ENCODE data around the gene PRR5L.

PRR5L gene, protein sequence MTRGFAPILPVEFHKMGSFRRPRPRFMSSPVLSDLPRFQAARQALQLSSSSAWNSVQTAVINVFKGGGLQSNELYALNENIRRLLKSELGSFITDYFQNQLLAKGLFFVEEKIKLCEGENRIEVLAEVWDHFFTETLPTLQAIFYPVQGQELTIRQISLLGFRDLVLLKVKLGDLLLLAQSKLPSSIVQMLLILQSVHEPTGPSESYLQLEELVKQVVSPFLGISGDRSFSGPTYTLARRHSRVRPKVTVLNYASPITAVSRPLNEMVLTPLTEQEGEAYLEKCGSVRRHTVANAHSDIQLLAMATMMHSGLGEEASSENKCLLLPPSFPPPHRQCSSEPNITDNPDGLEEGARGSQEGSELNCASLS

DNA sequence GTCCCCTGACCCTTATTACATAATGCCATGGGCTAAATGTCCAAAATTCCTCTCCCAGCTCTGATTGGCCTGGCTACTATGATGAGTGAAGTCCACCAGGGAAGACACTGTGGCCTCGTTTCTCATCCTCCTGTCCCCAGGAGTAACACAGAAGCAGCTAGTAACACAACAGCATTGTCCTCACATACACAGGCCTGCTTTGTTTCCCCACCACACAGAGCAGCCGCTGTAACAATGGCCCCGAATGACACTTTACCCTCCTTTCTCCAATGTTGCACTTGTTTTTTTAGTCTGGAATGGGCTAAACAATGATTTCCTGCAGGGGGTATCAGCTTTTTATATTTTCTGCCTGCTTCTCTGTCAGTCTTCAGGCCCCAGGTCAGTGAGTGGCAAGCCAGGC, at the start of gene PRR5L:
Gene PRR5L (plus strand): TSS at position 363 of the 400 bp plus-strand sequence. CDS start 104,834 bp downstream, outside the sequence.
- no peak for DNase-seq (ENCODE audit: low spot score)
- TF ChIP-seq, protein P1, sequence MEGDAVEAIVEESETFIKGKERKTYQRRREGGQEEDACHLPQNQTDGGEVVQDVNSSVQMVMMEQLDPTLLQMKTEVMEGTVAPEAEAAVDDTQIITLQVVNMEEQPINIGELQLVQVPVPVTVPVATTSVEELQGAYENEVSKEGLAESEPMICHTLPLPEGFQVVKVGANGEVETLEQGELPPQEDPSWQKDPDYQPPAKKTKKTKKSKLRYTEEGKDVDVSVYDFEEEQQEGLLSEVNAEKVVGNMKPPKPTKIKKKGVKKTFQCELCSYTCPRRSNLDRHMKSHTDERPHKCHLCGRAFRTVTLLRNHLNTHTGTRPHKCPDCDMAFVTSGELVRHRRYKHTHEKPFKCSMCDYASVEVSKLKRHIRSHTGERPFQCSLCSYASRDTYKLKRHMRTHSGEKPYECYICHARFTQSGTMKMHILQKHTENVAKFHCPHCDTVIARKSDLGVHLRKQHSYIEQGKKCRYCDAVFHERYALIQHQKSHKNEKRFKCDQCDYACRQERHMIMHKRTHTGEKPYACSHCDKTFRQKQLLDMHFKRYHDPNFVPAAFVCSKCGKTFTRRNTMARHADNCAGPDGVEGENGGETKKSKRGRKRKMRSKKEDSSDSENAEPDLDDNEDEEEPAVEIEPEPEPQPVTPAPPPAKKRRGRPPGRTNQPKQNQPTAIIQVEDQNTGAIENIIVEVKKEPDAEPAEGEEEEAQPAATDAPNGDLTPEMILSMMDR (IDR thresholded peaks at IDR 0.05; ENCODE audit: extremely low read depth, insufficient read depth, missing control alignments), result no peak
- in situ Hi-C loops (cut with MboI; ENCODE audit: low pct_unique_long_range_greater_than_20kb, low sequenced_read_pairs, unreplicated experiment), result loop anchor here (10.0 kb wide), 1 partner anchor 179 kb away; no protein-coding TSS in a partner anchor

DNA sequence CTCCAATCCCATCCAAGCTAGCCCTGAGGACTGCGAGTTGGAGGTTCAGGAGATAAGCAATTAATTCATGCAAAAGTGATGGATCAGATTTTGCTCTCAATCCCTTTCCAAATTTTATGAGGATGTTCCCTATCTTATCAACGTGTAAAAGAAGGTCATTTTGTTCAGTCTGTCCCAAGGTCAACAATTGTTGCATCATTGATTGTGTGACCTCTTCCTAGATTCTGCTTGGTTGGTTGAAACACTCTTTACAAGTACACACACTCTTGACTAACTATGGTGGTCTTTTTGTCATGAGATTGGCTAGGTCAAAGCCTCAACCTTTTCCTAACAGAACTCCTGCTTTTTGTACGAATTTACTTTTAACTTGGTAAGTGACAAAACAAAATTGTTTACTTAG, 48.6 kb upstream of the PRR5L start:
- in situ Hi-C loops (cut with MboI; ENCODE audit: low pct_unique_long_range_greater_than_20kb, low sequenced_read_pairs, unreplicated experiment), result no loop called here
- no peak for DNase-seq (ENCODE audit: low spot score)
- TF ChIP-seq, protein P1 (IDR thresholded peaks at IDR 0.05; ENCODE audit: extremely low read depth, insufficient read depth, missing control alignments), result no peak

DNA sequence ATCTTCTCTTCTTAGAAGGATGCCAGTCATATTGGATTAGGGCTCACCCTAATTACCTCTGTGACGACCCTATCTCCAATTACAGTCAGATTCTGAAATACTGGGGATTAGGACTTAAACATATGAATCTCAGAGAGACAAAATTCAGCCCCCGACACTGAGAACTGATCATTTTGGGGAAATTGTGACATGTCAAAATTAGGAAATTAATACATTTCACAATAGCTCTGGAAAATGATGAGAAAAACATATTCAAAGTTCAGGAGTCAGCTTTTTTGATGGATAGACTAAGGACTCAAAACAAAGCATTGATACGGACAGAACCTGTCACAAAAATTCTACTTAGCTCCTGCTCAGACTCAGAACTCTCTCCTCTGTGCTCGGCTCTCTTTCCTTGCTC, 47.7 kb upstream of the PRR5L start:
- DNase-seq (ENCODE audit: low spot score), result no peak
- TF ChIP-seq, protein P1 (IDR thresholded peaks at IDR 0.05; ENCODE audit: extremely low read depth, insufficient read depth, missing control alignments), result no peak
- in situ Hi-C loops (cut with MboI; ENCODE audit: low pct_unique_long_range_greater_than_20kb, low sequenced_read_pairs, unreplicated experiment), result no loop called here

DNA sequence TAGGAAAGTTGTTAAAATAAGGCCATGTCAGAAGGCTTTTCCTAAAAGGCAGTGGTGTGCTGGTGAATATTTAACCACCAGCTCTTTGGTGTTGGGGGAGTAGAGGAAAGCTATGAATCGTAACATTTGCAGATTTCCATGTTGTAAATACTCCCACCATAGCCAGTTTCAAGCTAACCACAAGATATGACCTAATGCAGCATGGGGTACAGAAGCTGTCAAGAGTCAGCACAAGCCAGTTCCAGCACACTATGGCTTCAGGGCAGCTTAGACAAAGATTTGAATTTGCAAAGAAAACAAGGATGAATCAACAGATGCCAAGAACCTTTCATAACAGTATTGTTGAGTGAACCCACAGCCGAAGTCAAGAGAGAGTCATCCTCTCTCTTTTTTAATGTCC, 46.8 kb upstream of the PRR5L start:
- no peak for DNase-seq (ENCODE audit: low spot score)

DNA sequence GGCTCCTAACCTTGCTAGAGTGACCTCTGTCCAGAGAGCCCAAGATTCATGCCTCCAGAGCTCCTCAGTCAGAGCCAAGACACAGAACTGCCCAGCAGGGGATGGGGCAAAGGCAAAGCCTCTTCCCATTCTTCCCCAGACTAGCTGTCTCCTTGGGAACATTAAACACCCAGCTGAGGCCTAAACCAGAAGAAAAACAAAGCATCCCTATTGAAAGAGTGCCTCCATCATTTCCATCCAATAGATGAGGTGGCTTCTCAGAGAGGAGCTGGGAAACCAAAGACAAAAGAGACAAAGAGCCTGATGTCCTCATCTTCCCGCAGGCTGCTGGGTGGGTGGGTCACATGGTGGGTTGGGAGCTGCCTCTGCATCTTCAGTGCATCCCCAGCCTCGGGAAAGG, 44.3 kb upstream of the PRR5L start:
- DNase-seq (ENCODE audit: low spot score), result no peak
- in situ Hi-C loops (cut with MboI; ENCODE audit: low pct_unique_long_range_greater_than_20kb, low sequenced_read_pairs, unreplicated experiment), result loop anchor here (25.0 kb wide), 1 partner anchor 440 kb away; no protein-coding TSS in a partner anchor
- TF ChIP-seq, protein P1 (IDR thresholded peaks at IDR 0.05; ENCODE audit: extremely low read depth, insufficient read depth, missing control alignments), result no peak

More for the DNA sequence above, 46.8 kb upstream of the PRR5L start:
- in situ Hi-C loops (cut with MboI; ENCODE audit: low pct_unique_long_range_greater_than_20kb, low sequenced_read_pairs, unreplicated experiment), result no loop called here
- TF ChIP-seq, protein P1 (IDR thresholded peaks at IDR 0.05; ENCODE audit: extremely low read depth, insufficient read depth, missing control alignments), result no peak

DNA sequence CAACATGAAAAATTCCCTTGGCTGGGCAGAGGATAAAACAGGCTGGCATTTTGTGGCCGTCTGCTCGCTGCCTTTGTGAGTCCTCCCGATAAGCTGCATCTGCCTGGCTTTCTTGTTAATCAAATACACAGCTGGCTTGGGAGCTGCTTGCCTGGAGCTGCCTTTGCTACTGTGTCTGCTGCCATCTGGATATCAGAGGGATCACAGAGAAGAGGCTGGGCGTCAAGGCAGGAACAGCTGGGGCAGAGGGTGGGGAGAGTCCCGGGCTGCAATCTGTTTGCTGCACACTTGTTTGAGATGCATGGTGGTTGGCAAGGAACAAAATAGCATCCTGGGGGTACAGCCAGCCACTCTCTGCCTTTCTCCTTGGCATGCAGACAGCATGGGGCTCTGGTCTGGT, 42.9 kb upstream of the PRR5L start:
- no peak for DNase-seq (ENCODE audit: low spot score)
- TF ChIP-seq, protein P1 (IDR thresholded peaks at IDR 0.05; ENCODE audit: extremely low read depth, insufficient read depth, missing control alignments), result no peak
- in situ Hi-C loops (cut with MboI; ENCODE audit: low pct_unique_long_range_greater_than_20kb, low sequenced_read_pairs, unreplicated experiment), result loop anchor here (25.0 kb wide), 1 partner anchor 441 kb away; no protein-coding TSS in a partner anchor

Data from GM13977 (cell line).